Measurements from ENCODE around the gene TMPRSS7.
"Not testable (repeated sequence)": the region's sequence is repeated elsewhere in the genome, so short reads cannot be mapped to it uniquely, and the experiment has no call there.

Gene TMPRSS7

DNA sequence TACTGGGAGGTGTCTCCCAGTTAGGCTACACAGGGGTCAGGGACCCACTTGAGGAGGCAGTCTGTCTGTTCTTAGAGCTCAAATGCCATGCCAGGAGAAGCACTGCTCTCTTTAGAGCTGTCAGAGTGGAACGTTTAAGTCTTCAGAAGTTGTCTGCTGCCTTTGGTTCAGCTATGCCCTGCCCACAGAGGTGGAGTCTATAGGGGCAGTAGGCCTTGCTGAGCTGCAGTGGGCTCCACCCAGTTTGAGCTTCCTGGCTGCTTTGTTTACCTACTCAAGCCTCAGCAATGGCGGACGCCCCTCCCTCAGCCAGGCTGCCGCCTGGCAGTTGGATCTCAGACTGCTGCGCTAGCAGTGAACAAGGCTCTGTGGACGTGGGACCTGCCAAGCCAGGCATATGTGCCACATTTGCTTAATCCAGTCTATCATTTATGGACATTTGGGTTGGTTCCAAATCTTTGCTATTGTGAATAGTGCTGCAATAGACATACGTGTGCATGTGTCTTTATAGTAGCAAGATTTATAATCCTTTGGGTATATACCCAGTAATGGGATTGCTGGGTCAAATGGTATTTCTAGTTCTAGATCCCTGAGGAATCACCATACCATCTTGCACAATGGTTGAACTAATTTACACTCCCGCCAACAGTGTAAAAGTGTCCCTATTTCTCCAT is 38.0 kb downstream of the TMPRSS7 start:
- not testable (repeated sequence) for DNase-seq

DNA sequence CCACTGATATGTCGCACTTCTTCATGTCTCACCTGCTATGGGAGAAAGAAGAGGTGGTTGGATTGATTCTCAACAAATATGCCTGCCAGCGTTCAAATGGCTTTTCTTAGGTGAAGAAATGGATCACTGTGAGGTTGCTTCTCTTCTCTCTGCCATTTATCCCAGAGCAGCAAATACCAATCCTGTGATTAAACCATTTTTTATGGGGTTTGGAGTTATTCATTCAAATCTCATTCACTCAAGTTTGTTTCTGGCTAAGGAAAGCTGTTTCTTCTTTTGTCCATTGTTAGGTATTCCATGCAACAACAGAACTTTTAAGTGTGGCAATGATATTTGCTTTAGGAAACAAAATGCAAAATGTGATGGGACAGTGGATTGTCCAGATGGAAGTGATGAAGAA is 39.5 kb downstream of the TMPRSS7 start:
- no peak for DNase-seq

DNA sequence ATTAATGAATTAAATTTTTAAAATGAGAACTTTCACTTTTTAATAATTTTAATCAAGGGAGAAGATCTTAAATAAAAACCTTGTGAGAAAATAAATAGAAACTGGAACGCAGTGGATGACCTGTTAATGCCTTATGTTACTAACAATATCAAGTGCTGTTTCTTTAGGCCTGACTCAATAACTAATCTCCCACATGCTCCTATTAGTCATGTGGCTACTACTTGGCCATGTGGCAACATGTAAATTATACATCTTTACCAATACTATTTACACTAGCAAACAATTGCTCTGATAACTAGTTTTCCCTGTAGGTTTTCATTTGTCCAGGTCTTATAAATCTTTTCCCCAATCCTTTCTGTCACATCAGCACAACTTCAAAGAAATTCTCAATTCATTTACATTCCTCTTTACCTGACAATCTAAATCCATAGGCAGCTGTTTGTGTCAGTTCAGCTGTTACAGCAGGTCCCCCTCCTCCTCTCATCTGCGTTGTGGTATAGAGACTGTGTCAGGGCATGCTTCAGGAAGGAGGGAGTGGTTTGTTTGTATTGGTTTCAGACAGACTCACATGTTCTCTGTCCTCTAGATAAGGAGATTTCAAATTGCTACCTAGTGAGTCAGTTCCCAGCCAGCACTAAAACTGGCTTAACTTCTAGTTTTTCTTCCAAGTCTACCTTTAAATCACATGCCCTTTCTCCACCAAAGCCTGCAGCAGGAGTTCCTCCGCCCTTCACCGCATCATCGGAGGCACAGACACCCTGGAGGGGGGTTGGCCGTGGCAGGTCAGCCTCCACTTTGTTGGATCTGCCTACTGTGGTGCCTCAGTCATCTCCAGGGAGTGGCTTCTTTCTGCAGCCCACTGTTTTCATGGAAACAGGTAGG is 40.3 kb downstream of the TMPRSS7 start:
- DNase-seq: peak; percentile 40

DNA sequence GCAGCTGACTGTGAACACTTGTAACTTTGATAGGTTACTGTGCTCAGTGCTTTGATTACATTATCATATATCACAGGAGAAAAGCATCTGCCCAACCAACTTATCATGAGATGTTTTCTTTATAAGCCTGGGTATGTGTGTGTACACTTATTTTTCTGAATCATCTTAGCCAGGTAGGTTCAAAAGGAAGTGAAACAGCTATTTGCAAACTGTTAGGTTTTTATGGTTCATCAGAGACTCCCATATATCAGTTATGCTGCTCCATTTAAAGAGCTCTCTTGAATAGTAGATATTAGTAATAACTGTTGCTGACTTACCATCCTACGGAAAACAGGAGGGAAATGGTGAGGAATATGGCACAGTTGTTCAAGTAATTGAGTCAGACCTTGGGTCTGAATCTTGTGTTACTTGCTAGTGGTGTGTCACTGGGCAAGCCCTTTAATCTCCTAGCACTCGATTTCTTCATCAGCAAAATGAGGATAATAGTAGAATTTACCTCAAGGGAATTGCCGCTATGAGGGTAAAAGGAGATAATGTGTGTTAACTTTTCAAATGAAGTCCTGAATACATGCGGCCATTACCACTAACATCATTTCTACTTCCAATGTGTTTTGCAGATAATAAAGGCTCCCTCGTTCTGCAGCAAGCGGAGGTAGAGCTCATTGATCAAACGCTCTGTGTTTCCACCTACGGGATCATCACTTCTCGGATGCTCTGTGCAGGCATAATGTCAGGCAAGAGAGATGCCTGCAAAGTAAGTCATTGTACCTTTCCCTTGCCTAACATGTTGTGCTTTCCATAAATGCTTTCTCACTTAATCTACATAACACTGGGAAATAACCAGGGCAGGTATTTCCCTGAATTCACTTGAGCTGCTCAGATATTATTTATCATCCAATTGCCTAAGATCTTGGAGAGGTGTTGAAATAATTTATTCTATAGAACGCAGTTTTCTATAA is 43.9 kb downstream of the TMPRSS7 start:
- no peak for DNase-seq

DNA sequence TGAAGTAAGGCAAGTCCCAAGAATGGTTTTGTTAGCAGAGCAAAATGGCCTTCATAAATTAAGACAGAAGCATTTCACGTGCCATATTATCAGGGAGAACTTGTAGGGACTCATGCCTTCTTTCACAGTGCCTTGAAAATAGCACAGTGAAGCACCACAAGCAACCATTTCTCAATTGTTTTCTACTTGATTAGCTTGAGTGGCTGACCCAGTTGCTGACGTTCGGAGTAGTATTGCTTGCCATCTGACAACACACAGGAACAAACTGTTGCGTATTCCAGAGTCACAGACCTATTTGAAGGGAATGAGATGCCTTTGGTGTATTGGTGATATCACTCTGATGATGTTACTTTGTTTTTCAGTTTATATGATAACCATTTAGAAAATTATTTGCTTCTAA is 48.7 kb downstream of the TMPRSS7 start:
- DNase-seq: no peak

DNA sequence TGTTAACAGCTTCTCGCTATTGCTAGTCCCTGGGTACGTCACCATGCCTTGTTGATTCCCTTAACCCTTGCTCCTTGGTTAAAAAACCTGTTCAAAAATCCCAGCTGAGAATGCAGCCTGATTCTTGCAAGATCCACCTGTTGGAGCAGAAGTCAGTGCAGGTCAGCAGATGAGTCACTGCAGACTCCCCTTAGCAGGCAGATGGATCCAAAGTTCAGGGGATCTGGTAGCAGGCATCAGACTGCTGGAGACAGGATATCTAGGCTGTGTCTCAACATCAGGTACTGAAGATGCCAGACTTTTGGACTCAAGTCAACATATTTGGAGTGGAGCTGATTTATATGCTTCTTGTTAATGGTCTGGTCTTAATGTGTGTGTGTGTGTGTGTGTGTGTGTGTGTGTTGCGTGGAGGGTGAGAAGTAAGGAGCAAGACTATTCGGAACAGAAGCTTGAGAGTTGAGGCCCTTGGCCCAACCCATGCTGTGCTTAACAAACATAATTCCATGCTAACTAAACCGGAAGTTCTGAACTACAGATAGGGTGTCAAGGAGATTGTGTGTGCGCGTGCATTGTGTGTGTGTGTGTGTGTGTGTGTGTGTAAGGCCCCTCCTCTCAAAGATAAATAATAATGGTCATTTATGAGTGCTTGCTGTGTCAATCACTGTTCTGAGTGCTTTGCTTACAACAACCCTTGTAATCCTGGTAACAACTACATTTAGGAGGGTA is 50.6 kb downstream of the TMPRSS7 start:
- no peak for DNase-seq

DNA sequence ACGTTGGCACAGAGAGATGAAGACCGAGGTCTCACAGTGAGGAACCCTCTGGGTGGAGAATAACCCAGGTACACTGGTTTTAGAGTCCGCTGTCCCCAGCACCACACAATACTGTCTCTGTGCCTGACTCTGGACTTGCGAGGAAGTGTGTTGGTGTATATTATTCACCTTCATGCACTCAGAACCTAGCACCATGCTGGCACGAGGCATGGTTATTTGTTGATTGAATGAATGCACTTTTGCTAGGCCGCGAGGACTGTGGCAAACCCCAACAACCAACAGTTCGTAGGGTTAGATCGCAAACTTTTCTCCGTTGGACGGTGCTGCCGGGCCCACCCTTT is 51.2 kb downstream of the TMPRSS7 start:
- no peak for DNase-seq

DNA sequence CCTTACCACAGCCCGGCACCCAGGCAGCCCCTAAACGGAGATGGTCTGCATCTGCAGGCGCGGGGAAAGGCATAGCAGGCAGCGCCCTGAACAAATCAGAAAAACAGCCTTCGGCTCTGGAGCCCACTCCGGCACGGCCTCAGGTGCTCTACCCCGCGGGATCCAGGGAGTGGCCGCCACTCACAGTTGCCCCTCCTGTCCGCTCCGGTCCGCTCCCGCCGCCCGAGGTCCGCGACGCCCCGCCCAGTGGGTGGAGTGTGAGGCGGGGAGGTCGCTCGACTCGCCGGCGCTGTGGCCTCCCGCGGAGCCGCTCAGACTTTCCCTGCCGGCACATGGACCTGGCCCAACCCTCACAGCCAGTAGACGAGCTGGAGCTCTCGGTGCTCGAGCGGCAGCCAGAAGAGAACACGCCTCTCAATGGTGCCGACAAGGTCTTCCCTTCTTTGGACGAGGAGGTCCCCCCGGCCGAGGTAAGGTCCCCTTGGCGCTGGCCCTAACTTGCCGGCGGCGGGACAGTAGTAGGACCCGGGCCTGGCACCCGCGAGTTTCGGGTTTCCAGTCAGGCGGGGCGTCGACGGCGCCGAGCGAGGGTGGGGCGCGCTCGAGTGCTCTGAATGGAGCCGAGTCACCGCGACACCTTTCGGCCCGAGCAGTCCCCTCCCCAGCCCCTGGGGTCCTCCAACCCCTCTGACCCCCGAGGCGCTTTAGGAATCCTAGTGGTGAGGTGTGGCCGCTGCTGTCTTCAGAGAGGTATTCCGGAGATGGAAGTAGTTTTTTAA is 51.7 kb downstream of the TMPRSS7 start, which contains the start of gene C3orf52:
C3orf52 (plus strand) TSS at position 314 of the 779 bp plus-strand sequence; CDS start at position 333, 19 bp downstream.
- DNase-seq: peak; percentile 82

DNA sequence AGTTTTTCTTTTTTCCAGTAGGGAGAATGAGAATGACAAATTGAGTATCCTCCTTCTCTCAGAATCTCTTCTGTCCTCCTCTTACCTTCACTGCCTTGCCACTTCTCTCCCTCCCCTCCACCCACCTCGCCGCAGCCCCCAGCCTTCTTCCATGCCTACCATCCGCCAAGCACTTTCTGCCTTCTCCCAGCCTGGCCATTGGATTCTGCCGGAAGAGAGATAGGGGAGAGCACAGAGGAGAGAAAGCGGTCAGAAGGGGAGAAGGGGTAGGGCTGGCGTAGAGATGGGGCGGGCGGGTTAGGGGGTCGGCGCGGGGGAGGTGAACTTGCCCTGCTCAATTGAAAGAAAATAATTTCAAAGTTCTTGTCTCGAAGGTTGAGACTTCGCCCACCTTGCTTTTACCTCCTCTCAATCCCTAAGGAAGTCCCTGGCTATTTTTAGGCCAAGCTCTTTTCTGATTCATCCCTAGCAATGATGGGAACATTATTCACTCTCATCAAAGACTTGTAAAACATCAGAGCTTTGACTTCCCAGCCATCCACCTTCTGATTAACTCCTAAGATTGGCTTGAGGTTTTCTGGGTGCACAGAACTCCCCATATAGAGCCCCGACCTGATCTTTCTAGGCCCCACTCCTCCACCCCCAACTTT is 52.5 kb downstream of the TMPRSS7 start:
- peak; percentile 45 for DNase-seq

DNA sequence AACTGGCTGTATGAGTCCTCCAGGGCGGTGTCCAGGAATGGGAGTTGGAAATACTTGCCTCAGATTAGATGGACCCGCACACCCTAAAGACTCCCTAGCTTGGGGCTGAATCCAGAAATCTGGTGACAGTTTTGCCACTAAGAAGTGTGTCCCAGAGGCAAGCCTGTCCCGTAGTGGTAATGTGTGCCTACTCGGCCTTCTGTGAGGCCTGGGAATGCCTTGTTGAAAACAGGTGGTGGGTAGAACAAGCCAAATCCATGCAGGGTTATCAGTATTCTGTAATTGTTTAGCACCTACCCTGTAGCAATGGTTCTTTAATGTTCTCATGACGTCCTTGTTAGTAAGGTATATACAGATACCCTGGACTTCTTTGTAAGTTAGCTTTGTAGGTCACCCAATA is 53.2 kb downstream of the TMPRSS7 start:
- DNase-seq: no peak

DNA sequence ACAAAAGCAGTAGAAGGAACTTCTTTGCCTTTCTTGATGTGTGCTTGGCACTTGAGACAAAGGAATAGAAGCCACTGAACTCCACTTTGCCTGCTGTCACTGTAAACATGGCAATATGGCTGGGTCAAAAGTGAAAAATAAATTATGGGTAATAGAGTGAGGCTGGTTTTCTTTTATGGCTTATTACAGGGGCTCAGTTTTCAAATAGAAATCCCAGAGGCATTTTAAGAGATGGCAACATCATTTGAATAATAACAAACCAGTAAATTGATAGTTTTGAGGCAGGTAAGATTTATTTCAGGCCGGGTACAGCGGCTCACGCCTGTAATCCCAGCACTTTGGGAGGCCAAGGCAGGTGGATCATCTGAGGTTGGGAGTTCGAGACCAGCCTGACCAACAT is 54.4 kb downstream of the TMPRSS7 start:
- no peak for DNase-seq

DNA sequence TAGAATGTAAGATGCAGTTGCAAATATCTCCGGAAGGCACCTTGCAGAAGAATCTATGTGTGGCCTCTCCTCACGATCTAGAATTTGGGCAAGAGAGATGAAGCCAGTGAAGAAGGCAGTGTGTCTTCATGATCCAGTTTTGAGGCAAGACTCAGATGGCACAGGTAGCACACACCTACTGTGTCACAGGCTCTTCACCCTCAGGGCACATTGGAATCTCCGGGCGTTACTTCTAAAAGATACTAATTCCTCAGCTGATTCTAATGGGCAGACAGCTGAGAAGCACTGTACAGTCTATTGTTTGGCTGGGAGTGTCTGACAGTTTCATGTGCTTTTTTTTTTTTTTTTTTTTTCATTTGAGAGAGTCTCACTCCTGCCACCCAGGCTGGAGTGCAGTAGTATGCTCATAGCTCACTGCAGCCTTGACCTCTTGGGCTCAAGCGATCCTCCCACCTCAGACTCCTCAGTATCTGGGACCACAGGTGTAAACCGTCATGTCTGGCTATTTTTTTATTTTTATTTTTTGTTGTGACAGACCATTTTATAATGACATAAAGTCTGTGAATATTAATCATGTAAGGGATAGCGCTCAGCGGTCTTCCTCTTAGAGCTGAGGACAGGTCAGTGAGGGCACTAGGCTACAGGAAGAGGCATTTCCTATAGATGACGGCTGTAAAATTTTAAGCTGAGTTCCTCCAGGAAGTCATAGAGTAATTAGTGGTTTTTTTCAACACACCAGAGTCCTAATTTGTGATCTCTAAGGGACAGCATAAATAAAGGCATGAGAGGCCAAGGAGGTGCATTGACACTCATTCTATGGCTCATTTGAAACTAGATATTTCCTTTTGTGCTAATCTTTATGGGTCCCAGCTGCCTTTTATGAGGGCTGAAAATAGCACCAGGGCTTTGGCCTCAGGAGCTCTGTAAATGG is 55.7 kb downstream of the TMPRSS7 start:
- DNase-seq: peak; percentile 44

DNA sequence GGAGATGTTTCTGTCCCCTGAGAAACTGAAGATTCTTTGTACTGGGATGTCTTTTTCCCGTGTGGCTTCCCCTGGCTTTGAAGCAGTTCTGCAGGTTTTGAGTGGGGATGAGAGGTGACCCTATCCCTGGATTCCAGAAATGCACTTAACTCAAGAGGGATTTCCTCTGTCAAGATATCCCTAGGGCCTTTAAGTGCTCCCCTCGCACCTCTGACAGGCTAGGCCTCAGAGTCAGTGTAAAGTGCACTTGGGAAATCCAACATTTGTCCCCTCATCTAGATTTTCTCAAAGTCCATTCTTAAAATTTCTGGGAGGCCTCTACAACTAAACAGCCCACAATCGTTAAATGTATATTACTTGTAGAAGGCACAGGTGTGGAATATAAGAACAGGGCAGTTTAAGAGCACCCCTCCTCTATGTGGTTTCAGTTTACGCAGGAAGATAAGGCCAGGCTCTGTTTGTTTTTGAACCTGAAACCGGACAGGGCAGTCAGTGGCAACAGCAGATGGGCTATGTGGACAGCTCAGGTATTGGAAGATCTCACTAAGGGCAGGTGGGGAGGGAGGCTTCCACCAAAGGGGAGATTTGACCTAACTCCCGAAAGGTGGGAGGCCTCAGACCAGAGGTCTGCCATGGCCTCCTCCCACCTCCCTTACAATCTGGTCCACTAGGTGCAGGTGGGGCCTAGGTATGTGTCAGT is 56.5 kb downstream of the TMPRSS7 start:
- DNase-seq: no peak

DNA sequence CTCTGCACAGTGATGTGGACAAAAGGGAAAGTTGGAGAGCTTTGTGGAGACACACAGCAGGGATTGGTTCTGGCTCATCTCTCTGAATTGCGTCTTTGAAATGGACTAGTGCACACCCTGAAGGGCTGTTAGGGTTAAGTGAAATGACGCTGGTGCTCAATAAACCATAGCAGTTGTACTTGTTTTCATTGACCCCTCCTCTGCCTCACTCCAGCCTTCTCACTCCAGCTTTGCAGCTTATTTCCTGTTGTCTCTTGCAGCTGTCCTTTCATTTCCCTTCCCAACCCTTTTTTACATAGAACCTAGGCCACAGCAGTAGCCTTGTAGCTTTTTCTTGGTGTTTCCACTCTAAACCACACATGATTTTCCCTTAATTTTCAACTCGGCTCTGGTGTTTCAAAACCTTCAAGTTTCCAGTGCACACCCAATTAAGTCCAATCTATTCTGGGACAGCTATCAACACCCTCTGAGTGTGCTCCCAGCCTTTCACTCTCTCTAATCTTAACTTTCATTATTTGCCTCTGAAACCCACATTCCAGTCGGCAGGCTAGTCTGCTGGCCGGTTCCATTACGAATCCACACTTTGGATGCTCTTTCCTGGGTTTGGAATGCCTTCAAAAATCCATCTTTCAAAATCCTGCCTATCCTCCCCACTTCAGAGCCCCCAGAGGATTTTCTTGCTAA is 58.1 kb downstream of the TMPRSS7 start:
- DNase-seq: peak; percentile 15

DNA sequence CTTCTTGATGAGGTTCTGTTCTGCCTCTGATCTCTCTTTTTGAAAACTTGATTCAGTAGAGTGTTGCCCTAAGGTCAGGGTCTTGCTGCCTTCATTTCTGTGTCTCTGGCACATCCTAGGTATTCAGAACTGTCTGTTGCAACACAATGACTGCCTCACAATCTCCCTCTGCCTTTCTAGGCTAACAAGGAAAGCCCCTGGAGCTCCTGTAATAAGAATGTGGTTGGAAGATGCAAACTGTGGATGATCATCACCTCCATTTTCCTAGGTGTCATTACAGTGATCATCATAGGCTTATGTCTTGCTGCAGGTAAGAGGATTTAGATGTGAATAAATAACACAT is 58.6 kb downstream of the TMPRSS7 start:
- DNase-seq: no peak

DNA sequence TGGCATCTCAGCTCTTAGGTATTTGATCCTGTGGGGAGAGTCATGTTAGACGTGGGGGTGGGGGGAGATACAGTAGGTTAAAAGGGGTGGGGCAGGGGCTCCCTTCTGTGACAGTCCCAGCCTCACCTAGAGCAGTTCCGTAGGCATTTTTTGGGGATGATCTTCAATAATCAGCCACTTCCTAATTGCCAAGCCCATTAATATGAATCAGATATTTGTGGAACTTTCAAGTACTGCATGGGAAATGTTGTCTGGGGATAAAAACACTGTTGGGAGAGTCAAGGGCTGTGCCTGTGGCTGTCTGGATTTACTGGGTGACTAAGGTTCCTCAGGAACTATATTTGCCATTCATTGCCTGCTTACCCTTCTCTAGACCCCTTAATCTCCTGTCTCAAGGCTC is 61.2 kb downstream of the TMPRSS7 start:
- no peak for DNase-seq

DNA sequence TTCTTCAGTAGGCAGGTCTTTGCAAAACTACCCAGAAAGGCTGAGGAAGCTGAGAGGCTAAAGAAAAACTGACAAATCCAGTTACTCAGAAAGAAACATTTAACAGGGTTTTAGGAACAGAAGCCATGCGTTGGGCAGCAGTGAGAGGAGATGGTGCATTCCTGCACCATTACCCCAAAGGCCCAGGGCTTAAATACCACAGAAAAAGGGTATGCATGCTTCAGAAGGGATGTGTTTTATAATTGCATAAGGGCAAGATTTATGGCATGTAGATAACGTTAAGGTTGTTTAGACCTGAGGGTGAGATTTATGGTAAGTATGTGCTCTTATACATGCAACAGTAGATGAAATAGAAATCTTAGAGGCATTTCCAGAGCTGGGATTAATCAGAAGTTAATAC is 61.6 kb downstream of the TMPRSS7 start:
- DNase-seq: no peak

DNA sequence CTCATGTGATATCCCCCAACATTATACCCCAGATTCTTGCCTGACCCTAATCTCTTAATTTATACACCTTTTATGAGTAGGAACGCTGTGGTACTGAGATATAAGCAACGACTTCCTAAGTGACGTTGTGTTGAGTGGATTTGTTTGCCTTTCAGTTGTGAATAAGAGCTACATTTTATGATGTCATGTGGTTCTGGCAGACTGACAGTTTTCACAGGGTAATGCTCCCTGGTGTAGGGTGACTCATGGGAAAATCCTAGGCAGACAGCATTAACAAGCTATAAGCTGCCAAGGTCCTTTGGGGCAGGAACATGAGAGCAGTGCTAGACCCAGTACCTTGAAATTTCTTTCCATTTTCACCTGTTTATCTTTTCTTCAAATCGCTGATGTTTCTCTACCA is 62.8 kb downstream of the TMPRSS7 start:
- DNase-seq: peak; percentile 53

DNA sequence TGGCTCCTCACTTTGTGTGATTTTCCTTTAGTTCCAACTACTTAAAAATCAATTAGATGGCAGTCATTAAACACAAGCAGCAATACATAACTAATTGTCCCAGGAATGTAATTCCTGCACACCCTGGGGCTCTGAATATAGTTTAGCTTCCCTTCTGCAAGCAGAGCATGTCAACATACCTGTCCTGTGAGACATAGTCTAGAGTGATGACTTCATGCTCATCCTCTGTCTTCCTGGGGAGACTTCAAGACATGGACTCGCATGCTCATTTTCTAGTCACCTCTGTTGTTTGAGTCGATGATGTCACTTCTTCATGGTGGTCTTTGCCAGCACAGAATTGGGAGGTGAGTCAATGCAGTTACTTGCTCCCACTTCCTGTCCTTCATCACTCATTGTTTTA is 67.4 kb downstream of the TMPRSS7 start:
- DNase-seq: no peak

Data from hematopoietic multipotent progenitor cell treated with erythropoietin and hydrocortisone succinate and interleukin-3 and kit ligand, for 4 days (in vitro differentiated cells).